GM19463 (cell line): ENCODE data around the gene ACYP1.
"Not testable (repeated sequence)": the region's sequence is repeated elsewhere in the genome, so short reads cannot be mapped to it uniquely, and the experiment has no call there.

ENCODE experiments used
- ATAC-seq: cut with Tn5 transposase; IDR thresholded peaks from one replicate; pipeline ENCODE4 v1.9.1; 2021; ENCODE audit warnings: mild to moderate bottlenecking, moderate library complexity; ENCODE audit not compliant: unreplicated experiment

The ACYP1 gene

GRCh38 chr14:75069121-75069810 is 5.4 kb upstream of the ACYP1 start, which contains the start of gene ZC2HC1C:
ZC2HC1C (plus strand) TSS chr14:75069641; CDS start chr14:75070574, 933 bp downstream.
- peak; percentile 79 for ATAC-seq

- no peak for ATAC-seq
Measured at GRCh38 chr14:75068294-75069120, 4.7 kb upstream of the ACYP1 start.

GRCh38 chr14:75067765-75068164 is 3.9 kb upstream of the ACYP1 start:
- not testable (repeated sequence) for ATAC-seq

- no peak for ATAC-seq
Measured at GRCh38 chr14:75067212-75067611, 3.4 kb upstream of the ACYP1 start.

GRCh38 chr14:75066691-75067090 is 2.9 kb upstream of the ACYP1 start:
- no peak for ATAC-seq

- ATAC-seq = peak; percentile 7
Measured at GRCh38 chr14:75064205-75064567, 362 bp upstream of the ACYP1 start.

- ATAC-seq = no peak
Measured at GRCh38 chr14:75063013-75063412, 811 bp downstream of the ACYP1 start.

- ATAC-seq = no peak
Measured at GRCh38 chr14:75060420-75060819, 3.4 kb downstream of the ACYP1 start.

- no peak for ATAC-seq
Measured at GRCh38 chr14:75059642-75060041, 4.2 kb downstream of the ACYP1 start.

- ATAC-seq = no peak
Measured at GRCh38 chr14:75054421-75054820, 9.4 kb downstream of the ACYP1 start.

GRCh38 chr14:75053396-75054291 is 10.2 kb downstream of the ACYP1 start:
- no peak for ATAC-seq

GRCh38 chr14:75051556-75051899 is 12.3 kb downstream of the ACYP1 start:
- ATAC-seq = no peak

- peak; percentile 66 for ATAC-seq
Measured at GRCh38 chr14:75050852-75051555, 12.8 kb downstream of the ACYP1 start, which contains the start of gene MLH3. MLH3 (minus strand) TSS chr14:75051467; CDS start chr14:75049655, 1,812 bp downstream.

GRCh38 chr14:75049731-75050201 is 14.1 kb downstream of the ACYP1 start:
- no peak for ATAC-seq

- no peak for ATAC-seq
Measured at GRCh38 chr14:75049136-75049535, 14.7 kb downstream of the ACYP1 start.

- no peak for ATAC-seq
Measured at GRCh38 chr14:75048101-75048500, 15.7 kb downstream of the ACYP1 start.

- no peak for ATAC-seq
Measured at GRCh38 chr14:75047506-75047905, 16.3 kb downstream of the ACYP1 start.

GRCh38 chr14:75046899-75047298 is 16.9 kb downstream of the ACYP1 start:
- ATAC-seq = no peak

- ATAC-seq = no peak
Measured at GRCh38 chr14:75046275-75046674, 17.5 kb downstream of the ACYP1 start.

- ATAC-seq = no peak
Measured at GRCh38 chr14:75044752-75045151, 19.1 kb downstream of the ACYP1 start.
